ENCODE measurements around the gene RXRB.
"Not testable (repeated sequence)": the region's sequence is repeated elsewhere in the genome, so short reads cannot be mapped to it uniquely, and the experiment has no call there.

Gene RXRB

DNA sequence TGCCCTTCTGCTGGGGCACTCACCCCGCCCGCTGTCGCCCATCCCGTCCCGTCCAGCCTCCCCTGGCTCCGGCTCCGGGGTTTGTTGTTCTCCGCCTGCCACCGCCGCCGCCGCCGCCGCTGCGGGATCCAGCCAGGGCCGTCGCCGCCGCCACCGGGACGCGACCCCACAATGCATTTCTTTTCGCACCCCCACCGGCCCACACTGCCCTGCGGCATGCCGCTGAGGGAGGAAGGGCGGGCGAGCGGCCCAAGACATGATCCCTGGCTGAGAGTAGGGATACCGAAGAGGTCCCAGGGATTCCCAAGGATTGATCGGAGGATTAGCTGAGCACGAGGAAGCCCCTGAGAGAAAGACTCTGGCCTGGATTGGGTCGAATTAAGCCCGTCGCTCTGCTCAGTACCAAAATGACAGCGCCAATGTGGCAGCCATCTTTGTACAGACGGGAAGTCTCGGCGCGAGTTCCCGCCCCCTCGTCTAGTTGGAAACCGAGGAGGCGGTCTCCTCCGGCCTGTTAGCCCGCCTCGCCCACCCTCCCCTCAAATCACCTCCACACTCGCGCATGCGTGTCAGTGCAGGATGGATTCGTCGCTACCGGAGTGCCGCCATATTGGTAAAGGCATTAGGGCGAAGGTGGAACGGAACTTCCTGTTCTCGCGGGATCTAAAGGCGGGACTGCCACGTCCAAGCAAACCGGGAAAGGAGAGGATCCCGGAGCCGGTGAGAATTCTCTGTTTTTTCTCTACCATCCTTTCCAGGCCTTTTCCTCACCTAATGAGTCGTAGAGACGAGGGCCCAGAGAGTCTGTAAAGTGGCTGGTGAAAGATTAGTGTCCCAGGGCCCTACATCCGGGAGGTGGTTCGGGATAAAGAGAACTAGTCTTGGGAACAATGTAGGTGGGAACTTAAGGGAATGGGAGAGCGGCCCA is at the start of gene RXRB, which contains the start of gene SLC39A7:
TSS of gene RXRB (minus strand) at position 447 of the 928 bp plus-strand sequence. CDS start at position 258, 189 bp downstream.
TSS of gene SLC39A7 (plus strand) at position 649 of the 928 bp plus-strand sequence. CDS start 379 bp downstream, outside the sequence.
- peak; percentile 99 for DNase-seq (ENCODE audit: low spot score)

DNA sequence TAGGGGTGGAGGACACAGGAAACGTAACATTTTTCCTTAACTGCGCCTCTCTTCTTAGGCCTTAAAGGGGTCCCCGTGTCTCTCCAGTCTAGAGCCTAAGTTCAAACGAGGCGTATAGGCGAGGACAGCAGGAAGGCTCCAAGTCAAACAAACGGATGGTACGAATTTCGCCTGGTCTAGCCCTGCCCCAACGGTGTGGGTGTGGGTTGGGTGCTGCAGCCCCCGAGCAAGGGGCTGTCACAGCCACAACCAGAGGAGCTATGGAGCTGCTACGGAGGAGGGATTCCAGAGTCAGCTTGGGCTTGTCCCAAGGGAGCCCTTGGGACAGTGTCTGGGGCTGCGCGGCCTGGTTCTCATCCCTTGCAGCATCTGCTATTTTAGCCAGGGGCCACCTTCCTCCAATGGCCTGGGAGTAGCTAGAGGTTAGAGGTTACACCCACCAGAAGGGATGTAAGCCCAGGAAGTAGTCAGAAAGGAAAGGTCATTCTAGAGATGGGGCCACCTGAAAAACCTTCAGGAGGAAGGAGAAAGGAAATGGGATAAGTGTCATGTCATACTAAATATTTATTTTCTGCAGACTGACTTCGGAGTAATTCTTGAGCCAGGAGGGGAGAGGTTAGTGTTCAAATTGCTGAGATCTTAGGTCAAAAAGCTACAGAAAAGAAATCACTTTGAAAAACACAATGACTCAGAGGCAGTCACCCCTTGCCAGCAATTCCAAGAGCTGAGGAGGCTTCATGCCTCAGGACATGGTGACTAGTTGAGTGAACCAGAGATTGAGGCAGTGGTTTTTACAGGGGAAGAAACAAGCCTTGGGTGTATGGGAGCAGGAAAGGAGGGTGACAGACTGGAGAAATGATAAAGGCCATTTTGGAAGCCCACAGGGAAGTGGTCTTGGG is 49.5 kb upstream of the RXRB start:
- no peak for DNase-seq (ENCODE audit: low spot score)

DNA sequence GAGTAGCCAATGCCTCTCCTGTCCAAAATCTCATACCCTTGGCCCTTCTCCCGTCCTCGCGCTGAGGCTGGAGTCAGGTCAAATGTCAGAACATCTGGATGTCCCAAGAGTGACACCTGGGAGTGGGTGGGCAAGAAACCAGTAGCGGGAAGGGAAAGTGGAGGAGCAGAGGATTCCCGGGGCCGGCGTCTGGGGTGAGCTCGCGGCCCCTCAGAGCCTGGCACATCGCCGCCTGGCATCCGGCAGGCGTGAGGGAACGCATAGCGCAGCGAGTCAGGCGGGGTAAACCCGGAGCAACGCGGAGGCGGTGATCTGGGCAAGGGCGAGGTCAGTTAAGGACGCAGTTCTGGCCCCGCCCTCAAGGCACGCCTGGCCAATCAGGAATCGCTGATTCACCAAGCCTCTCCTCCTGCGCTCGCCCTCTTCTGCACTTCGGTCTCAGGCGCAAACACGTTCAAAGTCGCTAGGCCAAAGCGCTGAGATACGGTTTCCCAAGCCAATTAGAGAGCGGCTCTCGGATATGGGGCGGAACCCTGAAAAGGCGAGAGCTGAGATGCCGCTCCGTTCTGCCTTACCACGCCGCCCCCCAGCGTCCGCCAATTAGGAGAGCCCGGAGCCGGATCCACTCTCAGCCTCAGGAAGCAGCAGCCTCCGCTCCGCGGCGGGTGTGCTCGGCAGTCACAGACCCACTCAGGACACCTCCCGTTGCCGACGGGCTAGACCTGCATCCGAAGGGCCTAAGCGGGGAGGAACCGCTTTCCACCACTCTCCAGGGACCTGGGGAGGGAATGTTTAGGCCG is 48.7 kb upstream of the RXRB start:
- DNase-seq (ENCODE audit: low spot score), result peak; percentile 97

DNA sequence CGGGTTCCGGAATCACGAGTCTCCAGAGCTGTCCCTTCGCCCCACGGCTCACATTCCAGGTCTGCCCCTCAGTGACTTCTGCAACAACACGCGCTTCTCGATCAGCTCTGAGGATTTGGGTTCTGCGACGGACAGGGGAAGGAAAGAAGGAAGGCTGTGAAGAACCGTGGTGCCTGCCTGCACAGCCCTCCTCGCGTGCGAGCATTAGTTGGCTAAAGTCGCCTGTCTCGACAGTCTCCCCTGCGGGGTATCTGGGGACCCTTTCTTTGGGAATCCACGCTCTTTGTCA is 48.1 kb upstream of the RXRB start:
- DNase-seq (ENCODE audit: low spot score), result no peak

DNA sequence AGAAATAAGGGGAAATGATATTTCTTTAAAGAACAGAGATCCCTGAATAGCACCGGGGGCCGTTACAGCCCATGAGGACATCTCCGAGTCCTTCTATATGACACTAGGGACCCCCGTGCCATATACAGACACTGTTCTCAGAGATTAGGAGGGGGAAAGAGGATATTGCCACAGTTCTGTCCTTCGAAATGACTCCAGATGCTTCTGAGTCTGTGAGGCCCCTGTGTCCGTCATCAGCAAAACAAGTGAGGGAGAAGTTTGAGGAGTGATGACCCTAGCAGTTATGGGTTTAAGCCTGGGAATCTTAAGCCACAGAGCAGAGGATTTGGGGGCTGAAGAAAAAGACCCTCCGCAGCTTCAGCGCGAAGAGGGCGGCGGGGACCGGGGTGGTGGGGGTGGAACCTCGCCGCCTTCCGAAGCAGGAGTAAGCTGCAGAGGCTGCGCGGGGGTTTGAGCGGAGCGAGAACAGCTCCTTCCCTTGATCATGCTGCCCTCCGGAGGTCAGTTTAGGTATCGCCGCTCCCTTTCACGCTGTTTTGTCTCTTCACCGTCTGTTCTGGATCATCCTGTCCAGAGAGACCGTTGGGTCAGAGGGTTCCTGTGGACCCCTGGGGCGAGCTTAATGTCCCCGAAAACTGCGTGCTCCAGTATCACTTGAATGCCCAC is 47.6 kb upstream of the RXRB start:
- peak; percentile 89 for DNase-seq (ENCODE audit: low spot score)

DNA sequence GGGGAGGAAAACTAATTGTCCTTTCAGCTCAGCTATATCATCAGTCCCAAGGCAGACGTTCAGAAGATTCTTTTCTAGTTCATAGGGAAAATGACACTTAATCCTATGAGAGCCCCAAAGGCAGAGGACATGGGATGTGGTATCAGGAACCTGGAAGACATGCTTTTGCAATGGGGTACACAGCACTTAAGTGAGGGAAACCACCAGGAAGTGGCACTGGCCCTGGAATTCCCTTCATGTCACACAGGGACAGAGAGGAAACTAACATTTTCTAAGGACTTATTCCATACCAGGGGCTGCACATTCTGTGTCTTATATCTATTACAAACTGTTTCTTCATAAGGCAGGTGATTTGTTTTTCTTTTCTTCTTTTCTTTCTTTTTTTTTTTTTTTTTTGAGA is 43.0 kb upstream of the RXRB start:
- DNase-seq (ENCODE audit: low spot score), result no peak

DNA sequence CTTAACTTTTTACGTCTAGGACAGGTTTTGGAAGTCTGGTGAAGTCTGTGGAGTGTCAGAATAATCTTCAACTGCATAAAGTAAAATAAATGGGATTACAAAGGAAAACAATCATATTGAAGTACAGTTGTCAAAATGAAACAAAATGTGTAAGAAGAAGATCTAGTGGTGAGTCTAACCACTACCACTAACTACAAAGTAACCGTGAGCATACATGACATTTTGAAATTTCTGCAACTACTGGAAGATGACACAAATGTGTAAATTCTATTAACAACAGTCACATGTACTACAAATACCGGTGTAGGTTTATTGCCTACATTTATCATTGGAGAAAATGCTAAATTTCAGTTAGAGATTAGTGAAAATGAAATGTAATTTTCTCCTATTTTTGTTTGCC is 41.5 kb upstream of the RXRB start:
- no peak for DNase-seq (ENCODE audit: low spot score)

- no peak for DNase-seq (ENCODE audit: low spot score)
Observed at GRCh38 chr6:33237741-33238140, 37.3 kb upstream of the RXRB start.

- no peak for DNase-seq (ENCODE audit: low spot score)
Observed at GRCh38 chr6:33236852-33237251, 36.4 kb upstream of the RXRB start.

- DNase-seq (ENCODE audit: low spot score), result no peak
Observed at GRCh38 chr6:33236328-33236727, 35.9 kb upstream of the RXRB start.

DNA sequence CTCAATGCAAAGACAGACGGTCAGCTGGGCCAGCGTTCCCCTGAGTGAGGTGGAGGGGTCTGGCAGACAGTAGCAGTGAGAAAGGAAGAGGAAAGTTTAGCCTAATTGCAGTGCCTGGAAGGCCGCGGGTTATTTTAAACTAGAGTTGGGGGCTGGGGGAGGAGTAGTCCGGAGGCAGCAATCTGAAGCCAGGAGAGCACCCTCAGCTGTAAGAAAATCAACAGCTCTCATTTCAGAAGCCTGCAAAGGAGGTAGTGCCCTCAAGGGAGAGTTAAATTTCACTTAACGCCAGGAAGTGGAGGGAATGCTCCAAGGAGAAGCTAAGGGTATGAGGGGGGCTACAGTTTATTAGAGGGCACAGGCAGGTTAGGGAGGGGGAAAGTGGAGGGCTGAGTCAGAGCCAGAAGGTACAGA is 34.8 kb upstream of the RXRB start:
- no peak for DNase-seq (ENCODE audit: low spot score)

DNA sequence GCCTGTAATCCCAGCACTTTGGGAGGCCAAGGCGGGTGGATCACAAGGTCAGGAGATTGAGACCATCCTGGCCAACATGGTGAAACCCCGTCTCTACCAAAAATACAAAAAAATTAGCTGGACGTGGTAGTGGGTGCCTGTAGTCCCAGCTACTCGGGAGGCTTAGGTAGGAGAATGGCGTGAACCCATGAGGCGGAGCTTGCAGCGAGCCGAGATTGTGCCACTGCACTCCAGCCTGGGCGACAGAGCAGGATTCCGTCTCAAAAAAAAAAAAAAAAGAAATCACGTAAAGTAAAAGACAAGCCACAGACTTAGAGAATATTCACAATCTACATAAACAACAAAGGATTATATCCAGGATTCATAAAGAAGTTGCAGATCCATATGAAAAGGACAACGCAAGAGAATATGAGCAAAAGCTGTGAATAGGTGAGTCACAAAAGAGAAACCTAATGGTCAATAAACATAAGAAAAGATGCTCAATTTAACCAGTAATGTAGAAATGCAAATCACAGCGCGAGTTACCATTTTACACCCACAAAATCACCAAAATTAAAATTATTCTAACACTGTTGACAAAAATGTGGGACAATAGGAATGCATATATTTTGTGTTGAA is 26.1 kb upstream of the RXRB start:
- not testable (repeated sequence) for DNase-seq (ENCODE audit: low spot score)

GRCh38 chr6:33217681-33218080 is 17.2 kb upstream of the RXRB start:
- no peak for DNase-seq (ENCODE audit: low spot score)

DNA sequence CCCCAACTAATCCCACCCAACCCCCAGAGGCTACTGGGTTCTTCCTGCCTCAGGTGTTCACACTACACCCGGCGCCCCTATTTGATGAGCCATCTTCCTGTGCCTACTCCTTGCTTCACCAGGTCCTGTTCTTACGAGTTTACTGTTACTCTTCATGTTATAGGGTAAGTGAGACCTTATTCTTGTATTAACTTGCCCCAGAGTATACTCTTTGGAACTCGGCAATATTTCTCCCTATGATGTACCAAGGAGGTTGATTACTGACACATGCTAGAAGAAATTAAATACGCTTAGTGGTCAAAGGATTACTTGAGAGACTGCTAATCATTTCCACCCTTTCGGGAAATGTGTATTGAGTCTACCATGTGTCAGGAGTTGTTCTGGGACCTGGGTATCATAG is 16.8 kb upstream of the RXRB start:
- DNase-seq (ENCODE audit: low spot score), result no peak

GRCh38 chr6:33216117-33216649 is 15.7 kb upstream of the RXRB start:
- DNase-seq (ENCODE audit: low spot score), result no peak

DNA sequence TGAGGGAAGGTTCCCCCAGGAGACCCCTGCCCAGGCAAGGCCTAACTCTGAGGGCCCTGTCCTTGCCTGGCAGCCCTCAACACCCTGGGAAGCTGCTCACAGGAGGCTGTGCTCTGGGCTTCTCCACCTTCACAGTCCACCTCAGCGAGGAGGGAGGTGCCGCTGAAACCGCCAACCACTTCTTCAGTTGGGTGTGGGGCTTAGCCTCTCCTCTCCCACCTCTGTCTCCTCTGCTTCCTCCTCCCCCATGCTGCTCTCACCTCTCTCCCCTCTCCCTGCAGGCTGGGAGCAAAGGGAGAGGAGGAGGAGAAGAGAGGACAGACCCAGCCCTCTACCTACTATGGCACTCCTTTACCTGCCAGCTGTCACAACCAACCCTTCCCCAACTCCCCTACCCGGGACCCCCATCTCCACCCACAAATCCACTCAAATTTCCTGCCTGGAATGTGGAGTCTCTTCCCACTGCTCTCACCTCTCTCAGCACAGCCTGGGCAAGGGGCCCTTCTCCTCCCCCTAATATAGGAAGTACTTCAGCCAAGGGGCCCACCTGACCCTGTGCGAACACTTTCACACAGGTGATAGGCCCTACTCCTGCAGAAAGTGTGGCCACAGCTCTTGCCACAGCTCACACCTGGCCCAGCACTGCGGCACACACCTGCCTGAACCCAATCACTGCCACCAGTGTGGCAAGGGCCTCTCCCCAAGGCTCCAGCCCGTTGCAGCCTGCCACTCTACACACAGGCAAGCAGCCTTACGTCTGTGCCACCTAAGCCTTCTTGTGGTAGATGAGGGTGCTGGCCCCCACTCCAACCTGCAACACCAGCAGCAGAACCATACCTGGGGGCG is 15.0 kb upstream of the RXRB start:
- no peak for DNase-seq (ENCODE audit: low spot score)

- no peak for DNase-seq (ENCODE audit: low spot score)
Observed at GRCh38 chr6:33213989-33214335, 13.5 kb upstream of the RXRB start.

DNA sequence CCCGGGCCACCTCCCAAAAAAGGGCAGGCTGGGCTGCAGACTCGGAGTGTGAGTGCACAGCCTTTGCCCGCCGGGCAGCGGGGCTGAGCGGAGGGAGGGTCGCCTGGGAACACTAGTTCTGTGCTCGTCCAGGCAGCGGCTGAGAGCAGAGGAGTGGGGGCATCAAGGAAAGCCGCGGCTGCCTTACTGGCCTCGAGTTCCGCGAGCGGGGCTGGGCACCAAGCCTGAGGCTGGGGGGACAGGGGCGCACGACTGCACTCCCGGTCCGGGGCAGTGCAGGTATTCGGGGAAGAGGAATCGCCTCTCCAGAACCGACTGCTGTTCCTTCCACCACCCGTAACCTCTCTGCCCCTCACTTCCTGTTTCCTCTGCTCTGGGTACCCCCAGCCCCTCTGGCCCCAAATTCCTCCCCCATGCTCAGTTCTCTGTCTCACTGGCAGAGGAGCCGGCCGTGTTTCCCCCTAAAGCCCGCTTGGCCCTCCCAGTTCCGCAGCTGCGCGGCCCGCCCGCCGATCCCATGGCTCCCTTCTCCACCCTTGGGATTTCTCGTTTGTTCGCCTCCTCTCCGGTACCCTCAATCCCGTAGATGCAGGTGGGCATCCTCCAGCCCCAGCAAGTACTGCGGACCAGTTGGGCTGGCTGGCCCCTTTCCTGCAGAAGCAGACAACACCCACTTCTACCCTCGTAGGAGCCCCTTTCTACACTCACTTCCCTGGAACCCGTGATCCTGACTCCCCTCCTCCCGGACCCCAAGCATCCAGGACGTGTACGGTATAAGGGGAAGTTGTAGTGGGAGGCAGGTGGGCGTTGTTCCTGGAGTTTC is 12.9 kb upstream of the RXRB start:
- no peak for DNase-seq (ENCODE audit: low spot score)

- no peak for DNase-seq (ENCODE audit: low spot score)
Observed at GRCh38 chr6:33212857-33213165, 12.3 kb upstream of the RXRB start.
